SK-MEL-5 (cell line): Measurements from ENCODE around the gene FEZF1. TPM values are rescaled to one million over a fixed set of nuclear protein-coding genes. Genes with fewer than 3 reads are reported as not detected.

Source experiments
- total RNA-seq: library from RNA; depleted of rRNA; stranded (reverse); fragments of >200 nt; shearing (Covaris generic); gene quantifications from 2 replicates; pipeline ENCODE4 v1.2.3, GENCODE V29; 2014; rRNA removed

The FEZF1 gene
- total RNA-seq, 1 experiment from 2014 or later = 2.7 TPM

Other genes starting within 250 kb of the FEZF1 start
- 12.6 and 14.9 TPM in 2 replicates for gene AASS, start 160.5 kb downstream of the FEZF1 start, total RNA-seq